OCI-LY3 (cell line): ENCODE data around the gene NTN3.

ENCODE experiments used
- CTCF ChIP-seq: fragments of 200-600, 300-600 bp; sonication (generic); IDR thresholded peaks from 2 replicates; pipeline ENCODE4 v1.5.1; 2014; ENCODE audit warnings: antibody characterized with exemption, low read length, low read depth
- EZH2phosphoT487 ChIP-seq: fragments of 200-600 bp; shearing (Covaris generic); IDR thresholded peaks from 2 replicates; pipeline ENCODE4 v1.6.1; 2018; ENCODE audit warnings: antibody characterized with exemption, mixed run types, low read depth

- TF ChIP-seq EZH2phosphoT487 (no peak), CTCF (no peak)
Measured at GRCh38 chr16:2438121-2438520, 33.0 kb upstream of the NTN3 start.
